GM12865 (cell line): Measurements from ENCODE around the gene ROBO1.
"Not testable (repeated sequence)": the region's sequence is repeated elsewhere in the genome, so short reads cannot be mapped to it uniquely, and the experiment has no call there.

Experiments
- DNase-seq: peaks from one replicate; pipeline ENCODE4 v3.0.0; 2010; ENCODE audit warnings: low read depth
- H3K4me3 ChIP-seq: 2 replicates; pipeline ENCODE4 v1.5.1; 2011; ENCODE audit warnings: mild to moderate bottlenecking, low read depth, low read length, control low read depth
- CTCF ChIP-seq: IDR thresholded peaks from 2 replicates; pipeline ENCODE4 v1.5.1; 2011; ENCODE audit warnings: low read length, control low read depth, low read depth, inconsistent platforms; ENCODE audit not compliant: insufficient read depth; ENCODE audit errors: missing control alignments

The ROBO1 gene

GRCh38 chr3:79517766-79518413, 249.9 kb downstream of the ROBO1 start:
- no peak overlapping the region for H3K4me3 ChIP-seq
- no peak for DNase-seq
- TF ChIP-seq CTCF = peak; percentile 29

GRCh38 chr3:79516795-79517194, 251.0 kb downstream of the ROBO1 start:
- TF ChIP-seq CTCF = no peak
- no peak overlapping the region for H3K4me3 ChIP-seq
- DNase-seq = no peak

- DNase-seq = no peak
- H3K4me3 ChIP-seq = no peak overlapping the region
- TF ChIP-seq CTCF = no peak
Measured at GRCh38 chr3:79515072-79515471, 252.7 kb downstream of the ROBO1 start.

- no peak for TF ChIP-seq CTCF
- DNase-seq = no peak
- no peak overlapping the region for H3K4me3 ChIP-seq
Measured at GRCh38 chr3:79514069-79514468, 253.7 kb downstream of the ROBO1 start.

- H3K4me3 ChIP-seq = no peak overlapping the region
- no peak for DNase-seq
Measured at GRCh38 chr3:79506751-79507150, 261.0 kb downstream of the ROBO1 start.

GRCh38 chr3:79502216-79502681, 265.5 kb downstream of the ROBO1 start:
- not testable (repeated sequence) for H3K4me3 ChIP-seq, DNase-seq

More at GRCh38 chr3:79506751-79507150, 261.0 kb downstream of the ROBO1 start:
- TF ChIP-seq CTCF = no peak

- TF ChIP-seq CTCF = peak; percentile 50
- no peak overlapping the region for H3K4me3 ChIP-seq
- peak; percentile 5 for DNase-seq
Measured at GRCh38 chr3:79497447-79498111, 270.2 kb downstream of the ROBO1 start.
